Fibroblast of lung (primary cell): Measurements from ENCODE around the gene CDC25B.

Experiments used
- CTCF ChIP-seq, 2 donors: IDR thresholded peaks in 1 of 2; conservative IDR thresholded peaks in 1 of 2; 1 replicate in 1 of 2; 2 replicates in 1 of 2; pipeline ENCODE4 v1.5.1; 2011 to 2012; ENCODE audit warnings: low read length in 2 of 2, control low read depth in 1 of 2, inconsistent platforms in 1 of 2, low read depth in 1 of 2, mild to moderate bottlenecking in 1 of 2
- EZH2 ChIP-seq: IDR thresholded peaks from 2 replicates; pipeline ENCODE4 v1.5.1; 2012; ENCODE audit warnings: low read length, control low read depth, mild to moderate bottlenecking; ENCODE audit errors: missing control alignments

DNA sequence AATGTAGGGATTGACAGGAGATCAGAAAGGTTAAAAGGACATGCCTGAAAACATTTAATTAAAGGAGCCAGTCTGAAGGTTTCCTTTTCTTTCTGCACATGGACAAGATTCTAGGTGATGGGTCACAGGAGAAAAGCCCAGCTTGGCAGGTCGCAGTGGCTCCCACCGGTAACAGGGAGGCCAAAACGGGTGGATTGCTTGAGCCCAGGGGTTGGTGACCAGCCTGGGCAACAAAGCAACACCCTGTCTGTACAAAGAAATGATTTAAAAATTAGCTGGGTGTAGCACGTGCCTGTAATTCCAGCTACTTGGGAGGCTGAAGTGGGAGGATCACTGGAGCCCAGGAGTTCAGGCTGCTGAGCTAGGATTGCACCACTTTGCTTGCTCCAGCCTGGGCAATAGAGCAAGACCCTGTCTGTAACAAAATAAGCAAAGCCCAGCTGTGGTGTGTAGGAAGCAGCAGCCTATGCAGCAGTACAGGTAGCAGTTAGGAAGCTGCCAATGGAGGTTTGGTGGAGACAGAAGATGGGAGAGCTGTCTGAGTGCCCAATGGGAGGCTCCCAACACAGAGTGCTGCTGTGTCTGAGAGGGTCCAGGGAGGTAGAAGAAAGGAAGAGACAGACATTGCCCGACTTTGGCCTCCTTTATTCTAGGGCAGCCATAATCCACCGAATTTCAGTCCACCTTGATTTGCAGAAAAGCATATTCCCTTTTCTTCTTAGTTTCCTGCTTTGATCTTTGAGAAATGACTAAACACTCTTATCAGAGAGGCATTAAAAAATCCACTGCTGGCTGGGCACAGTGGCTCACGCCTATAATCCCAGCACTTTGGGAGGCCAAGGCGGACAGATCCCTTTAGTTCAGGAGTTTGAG is 17.1 kb downstream of the CDC25B start:
- TF ChIP-seq CTCF (conservative IDR thresholded peaks at IDR 0.05 in 1 of 2, IDR thresholded peaks at IDR 0.05 in 1 of 2; ENCODE audit: low read depth in 1 of 2, low read length in 2 of 2) (no peak), EZH2 (no peak)
